Measurements from ENCODE around the gene ZFAND6. TPM values are rescaled to one million over a fixed set of nuclear protein-coding genes. Genes with fewer than 3 reads are reported as not detected.

ZFAND6 gene
- total and polyA plus RNA-seq, 4 donors = 61.2 to 94.0 (median 75.5) TPM

DNA sequence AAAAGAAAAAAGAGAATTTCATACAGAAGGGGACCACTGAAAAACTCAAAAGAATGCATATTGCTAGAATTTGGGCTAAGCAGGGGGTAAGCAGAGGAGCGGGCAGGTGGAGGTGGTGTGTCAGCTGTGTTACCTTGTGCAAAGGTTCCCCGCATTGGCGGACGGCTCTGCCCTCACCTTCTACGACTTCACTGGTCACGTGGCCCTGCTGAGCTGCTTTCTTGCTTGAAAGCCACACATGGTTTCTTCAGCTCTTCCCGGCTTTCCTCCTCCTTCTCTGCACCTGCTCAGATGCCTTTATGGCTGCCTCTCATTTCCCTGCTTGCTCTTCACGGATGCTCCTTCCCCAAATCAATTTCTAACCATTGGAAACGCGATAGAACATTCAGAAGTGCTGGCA lies 123.8 kb downstream of the ZFAND6 start:
- Histone ChIP-seq H3K4me3 (ENCODE audit: low read length in 2 of 2) (no peak overlapping the region), H3K9me3 (ENCODE audit: control insufficient read depth, low read length) (no peaks in the 10 kb centered on the region), H3K27ac (ENCODE audit: low read depth in 1 of 2, low read length in 2 of 2) (no peak overlapping the region), H3K36me3 (ENCODE audit: control insufficient read depth in 1 of 2, insufficient read depth in 2 of 2, low read length in 1 of 2) (peaks cover 2 to 4% of the 10 kb centered on the region in 2 donors), H3K4me1 (ENCODE audit: control insufficient read depth in 1 of 2, insufficient read depth in 2 of 2, low read length in 2 of 2) (peaks cover 5 to 10% of the 10 kb centered on the region in 2 donors), H3K27me3 (ENCODE audit: control insufficient read depth in 1 of 2, insufficient read depth in 2 of 2, low read length in 1 of 2) (no peaks in the 10 kb centered on the region)
- intact Hi-C loops (cut with DNase I) = no loop called here
- ATAC-seq (ENCODE audit: low FRiP score) (no peak), DNase-seq (no peak)
- 90 to 91% methylated on average over 10 of the region's 10 CpGs for WGBS, 2 donors

DNA sequence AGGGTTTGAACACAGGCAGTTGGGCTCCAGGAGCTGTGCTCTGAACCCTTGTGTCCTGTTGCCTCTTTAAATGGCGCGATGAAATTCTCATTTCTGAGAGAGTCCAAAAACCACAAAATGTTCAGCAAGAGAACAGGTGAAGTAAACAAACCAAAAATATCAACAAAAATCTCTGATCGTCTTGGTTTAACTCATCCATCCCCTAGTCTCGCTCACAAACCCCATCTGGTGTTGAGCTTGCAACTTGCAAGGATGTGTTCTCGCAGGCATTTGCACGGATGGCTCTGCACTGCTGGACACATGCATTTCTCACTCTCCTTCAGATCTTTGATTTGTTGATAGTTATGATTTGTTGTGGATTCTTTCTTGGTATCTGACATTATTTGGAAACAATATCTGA lies 124.4 kb downstream of the ZFAND6 start:
- Histone ChIP-seq H3K4me1 (ENCODE audit: control insufficient read depth in 1 of 2, insufficient read depth in 2 of 2, low read length in 2 of 2) (peaks cover 5 to 10% of the 10 kb centered on the region in 2 donors), H3K27ac (ENCODE audit: low read depth in 1 of 2, low read length in 2 of 2) (no peak overlapping the region), H3K36me3 (ENCODE audit: control insufficient read depth in 1 of 2, insufficient read depth in 2 of 2, low read length in 1 of 2) (peaks cover 2 to 4% of the 10 kb centered on the region in 2 donors), H3K27me3 (ENCODE audit: control insufficient read depth in 1 of 2, insufficient read depth in 2 of 2, low read length in 1 of 2) (no peaks in the 10 kb centered on the region), H3K9me3 (ENCODE audit: control insufficient read depth, low read length) (no peaks in the 10 kb centered on the region), H3K4me3 (ENCODE audit: low read length in 2 of 2) (no peak overlapping the region)
- ATAC-seq (ENCODE audit: low FRiP score) (no peak), DNase-seq (no peak)
- WGBS, 2 donors = 83 to 88% methylated on average over 6 of the region's 6 CpGs
- intact Hi-C loops (cut with DNase I) = no loop called here

DNA sequence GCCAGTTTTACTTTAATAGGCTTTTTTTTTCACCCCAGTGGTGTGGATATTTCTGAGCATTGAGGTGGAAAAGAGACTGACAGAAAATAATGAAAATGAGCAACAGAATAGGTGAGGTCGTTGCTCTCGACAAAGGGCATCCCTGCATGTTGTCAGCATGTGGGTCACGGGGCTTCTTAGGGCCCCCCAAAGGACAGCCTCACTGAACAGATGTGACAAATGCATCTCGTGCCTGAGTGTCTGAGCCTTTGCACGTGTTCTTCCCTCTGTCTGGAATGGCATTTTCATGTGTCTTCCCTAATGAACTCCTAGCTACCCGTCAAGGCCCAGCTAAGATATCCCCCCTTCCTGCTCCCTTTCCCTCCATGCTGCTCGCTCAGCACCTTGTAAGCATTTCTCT lies 125.1 kb downstream of the ZFAND6 start:
- ATAC-seq (ENCODE audit: low FRiP score) (no peak), DNase-seq (no peak)
- Histone ChIP-seq H3K4me1 (ENCODE audit: control insufficient read depth in 1 of 2, insufficient read depth in 2 of 2, low read length in 2 of 2) (peaks cover 5 to 8% of the 10 kb centered on the region in 2 donors), H3K27me3 (ENCODE audit: control insufficient read depth in 1 of 2, insufficient read depth in 2 of 2, low read length in 1 of 2) (no peaks in the 10 kb centered on the region), H3K4me3 (ENCODE audit: low read length in 2 of 2) (no peak overlapping the region), H3K9me3 (ENCODE audit: control insufficient read depth, low read length) (no peaks in the 10 kb centered on the region), H3K36me3 (ENCODE audit: control insufficient read depth in 1 of 2, insufficient read depth in 2 of 2, low read length in 1 of 2) (peaks cover 2 to 4% of the 10 kb centered on the region in 2 donors), H3K27ac (ENCODE audit: low read depth in 1 of 2, low read length in 2 of 2) (no peak overlapping the region)
- intact Hi-C loops (cut with DNase I) = no loop called here
- 94% methylated on average over 7 of the region's 7 CpGs for WGBS, 2 donors

DNA sequence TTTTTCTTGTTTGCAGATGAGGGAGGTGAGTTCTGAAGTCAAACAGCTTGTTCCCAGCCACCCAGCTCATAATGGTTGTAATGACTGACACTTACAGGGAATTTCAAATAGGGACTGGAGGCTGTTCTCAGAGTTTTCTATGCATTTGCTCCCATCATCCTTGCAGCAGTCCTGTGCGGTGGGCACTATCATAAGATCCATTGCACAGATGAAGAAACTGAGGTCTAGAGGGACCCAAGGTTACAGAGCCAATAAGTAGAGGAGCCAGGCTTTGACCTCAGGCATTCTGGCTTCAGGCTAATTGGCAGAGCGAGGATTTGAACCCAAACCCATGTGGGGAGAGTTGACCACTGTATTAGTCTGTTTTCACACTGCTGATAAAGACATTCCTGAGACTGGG lies 125.7 kb downstream of the ZFAND6 start:
- Histone ChIP-seq H3K9me3 (ENCODE audit: control insufficient read depth, low read length) (no peaks in the 10 kb centered on the region), H3K27ac (ENCODE audit: low read depth in 1 of 2, low read length in 2 of 2) (no peak overlapping the region), H3K27me3 (ENCODE audit: control insufficient read depth in 1 of 2, insufficient read depth in 2 of 2, low read length in 1 of 2) (no peaks in the 10 kb centered on the region), H3K36me3 (ENCODE audit: control insufficient read depth in 1 of 2, insufficient read depth in 2 of 2, low read length in 1 of 2) (peaks cover 2 to 4% of the 10 kb centered on the region in 2 donors), H3K4me1 (ENCODE audit: control insufficient read depth in 1 of 2, insufficient read depth in 2 of 2, low read length in 2 of 2) (peaks cover 5 to 6% of the 10 kb centered on the region in 2 donors), H3K4me3 (ENCODE audit: low read length in 2 of 2) (no peak overlapping the region)
- intact Hi-C loops (cut with DNase I) = no loop called here
- DNase-seq = no peak
- ATAC-seq (ENCODE audit: low FRiP score) = no peak
- WGBS, 2 donors = 98% methylated on average over 2 of the region's 2 CpGs

DNA sequence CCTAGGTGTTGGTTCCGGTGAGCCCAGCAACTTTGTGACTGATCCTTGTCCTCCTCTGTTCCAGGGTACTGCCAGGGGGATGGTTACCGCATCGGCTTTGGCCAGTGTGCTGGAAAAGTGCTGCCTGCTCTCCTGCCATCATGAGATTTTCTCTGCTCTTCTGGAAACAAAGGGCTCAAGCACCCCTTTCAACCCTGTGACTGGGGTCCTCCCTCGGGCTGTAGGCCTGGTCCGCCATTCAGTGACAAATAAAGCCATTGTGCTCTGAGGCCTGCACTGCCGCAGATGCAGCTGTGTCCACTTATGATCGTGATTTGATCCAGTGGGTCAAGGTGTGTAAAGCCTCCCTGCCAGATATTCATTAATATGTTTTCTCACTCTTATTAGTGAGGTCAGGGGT lies 126.6 kb downstream of the ZFAND6 start:
- no peak for ATAC-seq (ENCODE audit: low FRiP score)
- 94 to 97% methylated on average over 7 of the region's 7 CpGs for WGBS, 2 donors
- Histone ChIP-seq H3K4me1 (ENCODE audit: control insufficient read depth in 1 of 2, insufficient read depth in 2 of 2, low read length in 2 of 2) (peaks cover 5 to 6% of the 10 kb centered on the region in 2 donors), H3K4me3 (ENCODE audit: low read length in 2 of 2) (no peak overlapping the region), H3K36me3 (ENCODE audit: control insufficient read depth in 1 of 2, insufficient read depth in 2 of 2, low read length in 1 of 2) (peaks cover 2 to 4% of the 10 kb centered on the region in 2 donors), H3K9me3 (ENCODE audit: control insufficient read depth, low read length) (no peaks in the 10 kb centered on the region), H3K27me3 (ENCODE audit: control insufficient read depth in 1 of 2, insufficient read depth in 2 of 2, low read length in 1 of 2) (no peaks in the 10 kb centered on the region), H3K27ac (ENCODE audit: low read depth in 1 of 2, low read length in 2 of 2) (no peak overlapping the region)
- intact Hi-C loops (cut with DNase I) = no loop called here
- DNase-seq = no peak

DNA sequence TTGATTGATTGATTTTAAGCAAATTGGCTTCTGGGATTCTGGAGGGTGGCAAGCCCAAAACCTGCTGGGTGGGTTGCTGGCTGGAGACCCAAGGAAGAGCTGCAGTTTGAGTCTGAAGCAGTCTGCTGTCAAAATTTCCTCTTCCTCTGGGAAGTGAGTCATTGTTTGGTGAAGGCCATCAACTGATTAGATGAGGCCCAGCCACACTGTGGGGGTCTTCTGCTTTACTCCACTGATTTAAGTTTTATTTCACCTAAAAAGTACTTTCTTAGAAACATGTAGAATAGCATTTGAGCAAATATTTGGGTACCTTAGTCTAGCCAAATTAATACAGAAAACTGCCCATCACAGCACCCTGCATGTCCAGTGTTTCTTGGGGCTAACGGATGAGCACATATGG lies 127.1 kb downstream of the ZFAND6 start:
- WGBS, 2 donors = 99 to 100% methylated on average over 1 of the region's 1 CpG
- Histone ChIP-seq H3K27ac (ENCODE audit: low read depth in 1 of 2, low read length in 2 of 2) (no peak overlapping the region), H3K27me3 (ENCODE audit: control insufficient read depth in 1 of 2, insufficient read depth in 2 of 2, low read length in 1 of 2) (no peaks in the 10 kb centered on the region), H3K36me3 (ENCODE audit: control insufficient read depth in 1 of 2, insufficient read depth in 2 of 2, low read length in 1 of 2) (peaks cover 2 to 4% of the 10 kb centered on the region in 2 donors), H3K4me3 (ENCODE audit: low read length in 2 of 2) (no peak overlapping the region), H3K9me3 (ENCODE audit: control insufficient read depth, low read length) (no peaks in the 10 kb centered on the region), H3K4me1 (ENCODE audit: control insufficient read depth in 1 of 2, insufficient read depth in 2 of 2, low read length in 2 of 2) (peaks cover 5 to 6% of the 10 kb centered on the region in 2 donors)
- intact Hi-C loops (cut with DNase I) = no loop called here
- DNase-seq = no peak
- ATAC-seq (ENCODE audit: low FRiP score) = no peak

Other genes with a start within 250 kb of the ZFAND6 start
- gene MTHFS, start 162.7 kb upstream of the ZFAND6 start, total RNA-seq = 10 to 100 TPM in 1 of 2 donors, 1 to 10 TPM in 1; 8.6 to 15.4 TPM
- gene MTHFS, start 162.7 kb upstream of the ZFAND6 start, polyA plus RNA-seq = 10 to 100 TPM; 22.7 to 50.2 TPM
- gene BCL2A1, start 88.5 kb upstream of the ZFAND6 start, total RNA-seq = 1 to 10 TPM; 5.1 to 7.8 TPM
- 1 to 10 TPM in 1 of 2 donors, under 1 TPM in 1; 0.18 to 8.3 TPM for gene BCL2A1, start 88.5 kb upstream of the ZFAND6 start, polyA plus RNA-seq
- gene FAH, start 93.3 kb downstream of the ZFAND6 start, total RNA-seq = 10 to 100 TPM; 19.3 to 21.9 TPM
- 100 to 1,000 TPM in 1 of 2 donors, 10 to 100 TPM in 1; 18.2 to 137 TPM for gene FAH, start 93.3 kb downstream of the ZFAND6 start, polyA plus RNA-seq
- gene CTXND1, start 192.5 kb downstream of the ZFAND6 start, total RNA-seq = under 1 TPM in 1 of 2 donors, not detected in 1; 0.21 TPM
- gene CTXND1, start 192.5 kb downstream of the ZFAND6 start, polyA plus RNA-seq = under 1 TPM in 1 of 2 donors, not detected in 1; 0.05 TPM

All from aorta (tissue), 5 donors.